Breast epithelium (tissue), 4 donors: ENCODE results near the gene FKBP1B. TPM values are rescaled to one million over a fixed set of nuclear protein-coding genes. Genes with fewer than 3 reads are reported as not detected.
"Not testable (repeated sequence)": the region's sequence is repeated elsewhere in the genome, so short reads cannot be mapped to it uniquely, and the experiment has no call there.

Source experiments
- DNase-seq, 2 donors: peaks; one replicate each; pipeline ENCODE4 v3.0.0-alpha.2; 2019; ENCODE audit warnings: low spot score in 2 of 2
- H3K27ac ChIP-seq, 2 donors: fragments of 200-600 bp; sonication (generic) in 1 of 2; one replicate each; pipeline ENCODE4 v1.5.1; 2016 to 2019; ENCODE audit warnings: mild to moderate bottlenecking in 1 of 2
- H3K27me3 ChIP-seq, 2 donors: fragments of 200-600 bp; sonication (generic) in 1 of 2; one replicate each; pipeline versions ENCODE4 v1.5.1 to v1.6.0; 2017 to 2019; ENCODE audit warnings: control low read depth in 1 of 2, mild to moderate bottlenecking in 1 of 2
- H3K36me3 ChIP-seq: fragments of 200-600 bp; one replicate; pipeline ENCODE4 v1.5.1; 2019
- H3K4me1 ChIP-seq, 2 donors: fragments of 200-600 bp; sonication (generic); one replicate each; pipeline ENCODE4 v1.5.1; 2016 to 2019; ENCODE audit warnings: control low read depth in 1 of 2
- H3K4me3 ChIP-seq, 3 donors: fragments of 200-600 bp; sonication (generic); 1 replicate in 2 of 3; 2 replicates in 1 of 3; pipeline ENCODE4 v1.5.1; 2016 to 2019; ENCODE audit warnings: mild to moderate bottlenecking in 3 of 3, moderate library complexity in 2 of 3
- H3K9me3 ChIP-seq, 2 donors: fragments of 200-600 bp; sonication (generic) in 1 of 2; one replicate each; pipeline ENCODE4 v1.5.1; 2016 to 2019; ENCODE audit warnings: control low read depth in 1 of 2
- CTCF ChIP-seq, 3 donors: fragments of 450-650 bp; IDR thresholded peaks; one replicate each; pipeline ENCODE4 v1.5.1; 2016 to 2017; ENCODE audit warnings: antibody characterized with exemption in 3 of 3, mild to moderate bottlenecking in 3 of 3, moderate library complexity in 3 of 3
- POLR2A ChIP-seq: fragments of 450-650 bp; IDR thresholded peaks from one replicate; pipeline ENCODE4 v1.6.1; 2016; ENCODE audit warnings: antibody characterized with exemption, mild to moderate bottlenecking, moderate library complexity
- POLR2AphosphoS5 ChIP-seq, 3 donors: sonication (generic); formaldehyde crosslinking; IDR thresholded peaks; one replicate each; pipeline ENCODE4 v1.6.1; 2017; ENCODE audit warnings: antibody characterized with exemption in 3 of 3
- intact Hi-C: fragments of 100-400 bp; cut with DNase I; formaldehyde crosslinking; loops from one replicate; pipeline ENCODE4 v1.15.1; 2023; ENCODE audit warnings: low total_unique reads
- total RNA-seq, 3 donors: library from RNA; depleted of rRNA; stranded (reverse); fragments of >200 nt; gene quantifications; one replicate each; pipeline ENCODE4 v1.1.0, GENCODE V29; 2016

FKBP1B gene
- total RNA-seq, 3 donors from 2014 or later = 3.2 to 11.0 (median 7.2) TPM

GRCh38 chr2:24010477-24011249 is 38.9 kb upstream of the FKBP1B start:
- intact Hi-C loops = no loop called here
- no peak overlapping the region for H3K27ac ChIP-seq
- DNase-seq = no peak
- H3K4me3 ChIP-seq = peak overlapping the region; percentile 37 to 63 (median 40)
- H3K36me3 ChIP-seq = no peaks in the 10 kb centered on the region
- H3K27me3 ChIP-seq = peaks cover 3 to 17% of the 10 kb centered on the region in 2 donors
- TF ChIP-seq CTCF (IDR thresholded peaks at IDR 0.05) = no peak
- TF ChIP-seq POLR2A = no peak
- TF ChIP-seq POLR2AphosphoS5 (IDR thresholded peaks at IDR 0.05) = no peak
- H3K9me3 ChIP-seq = no peaks in the 10 kb centered on the region
- no peaks in the 10 kb centered on the region for H3K4me1 ChIP-seq

GRCh38 chr2:24011250-24012104 is 38.1 kb upstream of the FKBP1B start:
- Histone ChIP-seq H3K36me3 (no peaks in the 10 kb centered on the region), H3K4me3 (no peak overlapping the region), H3K27ac (no peak overlapping the region), H3K4me1 (no peaks in the 10 kb centered on the region), H3K27me3 (peaks cover 3 to 17% of the 10 kb centered on the region in 2 donors), H3K9me3 (no peaks in the 10 kb centered on the region)
- TF ChIP-seq POLR2AphosphoS5 (IDR thresholded peaks at IDR 0.05) (no peak), CTCF (IDR thresholded peaks at IDR 0.05) (no peak), POLR2A (no peak)
- no peak for DNase-seq
- intact Hi-C loops = no loop called here

GRCh38 chr2:24012521-24013188 is 36.9 kb upstream of the FKBP1B start:
- intact Hi-C loops = no loop called here
- DNase-seq = no peak
- Histone ChIP-seq H3K36me3 (no peaks in the 10 kb centered on the region), H3K4me1 (no peaks in the 10 kb centered on the region), H3K9me3 (no peaks in the 10 kb centered on the region), H3K27ac (no peak overlapping the region), H3K27me3 (peaks cover 3 to 17% of the 10 kb centered on the region in 2 donors), H3K4me3 (no peak overlapping the region)
- TF ChIP-seq POLR2AphosphoS5 (IDR thresholded peaks at IDR 0.05) (no peak), POLR2A (no peak), CTCF (IDR thresholded peaks at IDR 0.05) (no peak)

- H3K27ac ChIP-seq, intact Hi-C loops, H3K4me1 ChIP-seq, H3K36me3 ChIP-seq, H3K9me3 ChIP-seq, H3K27me3 ChIP-seq, DNase-seq, H3K4me3 ChIP-seq: not testable (repeated sequence)
Observed at GRCh38 chr2:24014902-24015301, 34.6 kb upstream of the FKBP1B start.

- Histone ChIP-seq H3K27ac (peak overlapping the region in 1 of 2 donors; percentile 38), H3K36me3 (no peaks in the 10 kb centered on the region), H3K4me3 (no peak overlapping the region), H3K4me1 (no peaks in the 10 kb centered on the region), H3K9me3 (no peaks in the 10 kb centered on the region), H3K27me3 (no peaks in the 10 kb centered on the region)
- TF ChIP-seq CTCF (IDR thresholded peaks at IDR 0.05) = no peak
- TF ChIP-seq POLR2A = no peak
- TF ChIP-seq POLR2AphosphoS5 (IDR thresholded peaks at IDR 0.05) = no peak
- peak in 1 of 2 donors; percentile 34 for DNase-seq
- intact Hi-C loops = no loop called here
Observed at GRCh38 chr2:24015562-24016375, 33.8 kb upstream of the FKBP1B start.
